PC-3 (cell line): ENCODE data around the gene SLC39A11. TPM values are rescaled to one million over a fixed set of nuclear protein-coding genes. Genes with fewer than 3 reads are reported as not detected.

Source experiments
- ATAC-seq: fragments of 200-7000 bp; cut with Tn5 transposase; 2 replicates; pipeline ENCODE4 v1.9.1; 2020; ENCODE audit warnings: mild to moderate bottlenecking, moderate library complexity
- BruUV-seq: library from RNA; stranded (reverse); fragments of 400-500 nt; replicated peaks from 2 replicates; lab custom pipeline; 2021; lab: Mats Ljungman, UMichigan
- CTCF ChIA-PET: fragments of 300-600 bp; sonication (Branson Sonifier 250); formaldehyde crosslinking; loops from one replicate; lab custom pipeline; 2022; ENCODE audit warnings: antibody characterized with exemption; lab: Charles Lee
- POLR2A ChIA-PET: fragments of 300-600 bp; sonication (Branson Sonifier 250); formaldehyde crosslinking; loops from one replicate; lab custom pipeline; 2022; ENCODE audit warnings: antibody characterized with exemption; ENCODE audit not compliant: unreplicated experiment; lab: Charles Lee
- DNase-seq: peaks from one replicate; pipeline ENCODE4 v3.0.0-alpha.2; 2015
- H2AFZ ChIP-seq: fragments of 300-600 bp; sonication (generic); 2 replicates; pipeline ENCODE4 v1.6.0; 2016; ENCODE audit warnings: antibody characterized with exemption, low read length
- H3F3A ChIP-seq: fragments of 300-600 bp; sonication (generic); one replicate; pipeline ENCODE4 v1.6.0; 2017; ENCODE audit warnings: antibody characterized with exemption, low read length, control low read depth, mild to moderate bottlenecking; ENCODE audit not compliant: unreplicated experiment
- H3K27ac ChIP-seq: fragments of 300-600 bp; sonication (generic); 2 replicates; pipeline ENCODE4 v1.5.1; 2016; ENCODE audit warnings: mild to moderate bottlenecking, low read length
- H3K27me3 ChIP-seq: fragments of 300-600 bp; sonication (generic); 2 replicates; pipeline ENCODE4 v1.6.1; 2016; ENCODE audit warnings: low read length, mixed read lengths
- H3K36me3 ChIP-seq: fragments of 300-600 bp; sonication (generic); 2 replicates; pipeline ENCODE4 v1.6.1; 2016; ENCODE audit warnings: low read depth, mixed run types, low read length, mixed read lengths
- H3K4me1 ChIP-seq: fragments of 300-600 bp; sonication (generic); 2 replicates; pipeline ENCODE4 v1.5.1; 2016; ENCODE audit warnings: low read length; ENCODE audit not compliant: insufficient read depth
- H3K4me2 ChIP-seq: fragments of 300-600 bp; sonication (generic); 2 replicates; pipeline ENCODE4 v1.6.0; 2016; ENCODE audit warnings: low read length
- H3K4me3 ChIP-seq: fragments of 300-600 bp; sonication (generic); 2 replicates; pipeline ENCODE4 v1.5.1; 2016; ENCODE audit warnings: mild to moderate bottlenecking, low read length, mixed read lengths
- H3K79me2 ChIP-seq: fragments of 300-600 bp; sonication (generic); 2 replicates; pipeline ENCODE4 v1.6.1; 2017; ENCODE audit warnings: low read length, mixed read lengths
- H3K9ac ChIP-seq: fragments of 300-600 bp; sonication (generic); 2 replicates; pipeline ENCODE4 v1.6.0; 2016; ENCODE audit warnings: mild to moderate bottlenecking, low read length
- H3K9me2 ChIP-seq: fragments of 300-600 bp; sonication (generic); replicated peaks from 2 replicates; pipeline ENCODE4 v1.6.1; 2016; ENCODE audit warnings: mixed run types, low read length, mixed read lengths
- H3K9me3 ChIP-seq: fragments of 300-600 bp; sonication (generic); 2 replicates; pipeline ENCODE4 v1.6.1; 2016; ENCODE audit warnings: low read length, mixed read lengths
- H4K20me1 ChIP-seq: fragments of 300-600 bp; sonication (generic); 2 replicates; pipeline ENCODE4 v1.6.1; 2016; ENCODE audit warnings: low read length, mixed read lengths
- CTCF ChIP-seq: fragments of 300-600 bp; sonication (generic); conservative IDR thresholded peaks from 2 replicates; pipeline ENCODE4 v1.5.1; 2017; ENCODE audit warnings: antibody characterized with exemption, low read depth, mild to moderate bottlenecking, low read length
- EZH2 ChIP-seq: fragments of 300-600 bp; sonication (generic); IDR thresholded peaks from one replicate; pipeline ENCODE4 v1.6.1; 2017; ENCODE audit warnings: antibody characterized with exemption, mild to moderate bottlenecking, low read length; ENCODE audit not compliant: unreplicated experiment
- EZH2phosphoT487 ChIP-seq: fragments of 300-600 bp; sonication (generic); IDR thresholded peaks from 2 replicates; pipeline ENCODE4 v1.6.1; 2018; ENCODE audit warnings: mild to moderate bottlenecking, antibody characterized with exemption, low read length, borderline replicate concordance
- intact Hi-C: fragments of 100-400 bp; cut with micrococcal nuclease; formaldehyde crosslinking; loops from 2 replicates; pipeline ENCODE4 v1.9.0; 2023
- total RNA-seq: library from RNA; depleted of rRNA; stranded (reverse); fragments of >200 nt; gene quantifications from 2 replicates; pipeline ENCODE4 v1.2.3, GENCODE V29; 2014

SLC39A11 gene
- total RNA-seq, 1 experiment from 2014 or later: 37.7 TPM

- Histone ChIP-seq H3K9ac (no peak overlapping the region), H3K27ac (no peak overlapping the region), H2AFZ (no peak overlapping the region), H3K36me3 (no peaks in the 10 kb centered on the region), H3K27me3 (no peaks in the 10 kb centered on the region), H3K4me2 (no peak overlapping the region), H3K4me3 (no peak overlapping the region), H3K9me3 (no peaks in the 10 kb centered on the region), H3K79me2 (no peaks in the 10 kb centered on the region), H3K9me2 (no peaks in the 10 kb centered on the region), H4K20me1 (no peaks in the 10 kb centered on the region), H3F3A (no peaks in the 10 kb centered on the region), H3K4me1 (no peaks in the 10 kb centered on the region)
- ChIA-PET POLR2A (no interaction called here), CTCF (no interaction called here)
- intact Hi-C loops: no loop called here
- BruUV-seq: no TSS peak
- no peak for DNase-seq
- ATAC-seq: no peak
- TF ChIP-seq EZH2phosphoT487: no peak
- TF ChIP-seq CTCF: no peak
- no peak for TF ChIP-seq EZH2
Measured at GRCh38 chr17:72947475-72947874, 145.0 kb downstream of the SLC39A11 start.

- H3K9me2 ChIP-seq: no peaks in the 10 kb centered on the region
- no peak overlapping the region for H2AFZ ChIP-seq
- no peak overlapping the region for H3K27ac ChIP-seq
- H3K9ac ChIP-seq: no peak overlapping the region
- no peaks in the 10 kb centered on the region for H3K36me3 ChIP-seq
- intact Hi-C loops: no loop called here
- no peak overlapping the region for H3K4me3 ChIP-seq
- H3F3A ChIP-seq: no peaks in the 10 kb centered on the region
- BruUV-seq: no TSS peak
- POLR2A ChIA-PET: no interaction called here
- H3K27me3 ChIP-seq: no peaks in the 10 kb centered on the region
- no peak for DNase-seq
- ATAC-seq: no peak
- H4K20me1 ChIP-seq: no peaks in the 10 kb centered on the region
- no peaks in the 10 kb centered on the region for H3K79me2 ChIP-seq
- no peaks in the 10 kb centered on the region for H3K9me3 ChIP-seq
- no peak overlapping the region for H3K4me2 ChIP-seq
- CTCF ChIA-PET: no interaction called here
- TF ChIP-seq EZH2phosphoT487 (no peak), EZH2 (no peak), CTCF (no peak)
- no peaks in the 10 kb centered on the region for H3K4me1 ChIP-seq
Measured at GRCh38 chr17:72946696-72947095, 145.8 kb downstream of the SLC39A11 start.

GRCh38 chr17:72946156-72946555 is 146.3 kb downstream of the SLC39A11 start:
- TSS peak; percentile 14 for BruUV-seq
- ChIA-PET POLR2A (no interaction called here), CTCF (no interaction called here)
- no peaks in the 10 kb centered on the region for H3K9me3 ChIP-seq
- no peaks in the 10 kb centered on the region for H3K9me2 ChIP-seq
- H3K27me3 ChIP-seq: no peaks in the 10 kb centered on the region
- no peak for TF ChIP-seq CTCF
- TF ChIP-seq EZH2phosphoT487: no peak
- no peak overlapping the region for H3K27ac ChIP-seq
- no peak for DNase-seq
- H3K9ac ChIP-seq: no peak overlapping the region
- intact Hi-C loops: no loop called here
- H3K4me1 ChIP-seq: no peaks in the 10 kb centered on the region
- no peaks in the 10 kb centered on the region for H3K79me2 ChIP-seq
- H2AFZ ChIP-seq: no peak overlapping the region
- H3K4me3 ChIP-seq: no peak overlapping the region
- H3K4me2 ChIP-seq: no peak overlapping the region
- H3F3A ChIP-seq: no peaks in the 10 kb centered on the region
- no peaks in the 10 kb centered on the region for H4K20me1 ChIP-seq
- ATAC-seq: no peak
- no peaks in the 10 kb centered on the region for H3K36me3 ChIP-seq
